ENCODE results near the gene KIF5A.
"Not testable (repeated sequence)": the region's sequence is repeated elsewhere in the genome, so short reads cannot be mapped to it uniquely, and the experiment has no call there.

KIF5A gene

GRCh38 chr12:57558864-57559263 is 9.0 kb downstream of the KIF5A start:
- no peak for DNase-seq

GRCh38 chr12:57560516-57560915 is 10.7 kb downstream of the KIF5A start:
- DNase-seq = no peak

- DNase-seq = not testable (repeated sequence)
Measured at GRCh38 chr12:57561117-57561516, 11.3 kb downstream of the KIF5A start.

GRCh38 chr12:57563358-57563757 is 13.5 kb downstream of the KIF5A start:
- no peak for DNase-seq

GRCh38 chr12:57564178-57564740 is 14.4 kb downstream of the KIF5A start:
- DNase-seq = no peak

- DNase-seq = no peak
Measured at GRCh38 chr12:57568838-57569237, 19.0 kb downstream of the KIF5A start.

- no peak for DNase-seq
Measured at GRCh38 chr12:57569858-57570257, 20.0 kb downstream of the KIF5A start.

GRCh38 chr12:57570438-57570837 is 20.6 kb downstream of the KIF5A start:
- DNase-seq = not testable (repeated sequence)

GRCh38 chr12:57571926-57572762 is 22.3 kb downstream of the KIF5A start:
- DNase-seq = no peak

- DNase-seq = no peak
Measured at GRCh38 chr12:57574795-57575194, 25.0 kb downstream of the KIF5A start.

GRCh38 chr12:57575771-57576612 is 26.1 kb downstream of the KIF5A start:
- DNase-seq = no peak

GRCh38 chr12:57576613-57577160 is 26.8 kb downstream of the KIF5A start:
- no peak for DNase-seq

GRCh38 chr12:57577981-57578758 is 28.3 kb downstream of the KIF5A start:
- DNase-seq = no peak

- DNase-seq = no peak
Measured at GRCh38 chr12:57579011-57579410, 29.2 kb downstream of the KIF5A start.

GRCh38 chr12:57579677-57580465 is 30.0 kb downstream of the KIF5A start:
- no peak for DNase-seq

GRCh38 chr12:57580466-57580795 is 30.6 kb downstream of the KIF5A start:
- DNase-seq = no peak

GRCh38 chr12:57581802-57582201 is 32.0 kb downstream of the KIF5A start:
- no peak for DNase-seq

- no peak for DNase-seq
Measured at GRCh38 chr12:57582440-57582839, 32.6 kb downstream of the KIF5A start.

- DNase-seq = peak; percentile 38
Measured at GRCh38 chr12:57583008-57583831, 33.4 kb downstream of the KIF5A start.

- no peak for DNase-seq
Measured at GRCh38 chr12:57584050-57584449, 34.2 kb downstream of the KIF5A start.

GRCh38 chr12:57584690-57585089 is 34.8 kb downstream of the KIF5A start:
- DNase-seq = no peak

Data from T-helper 9 cell (primary cell).